NB4 (cell line): Measurements from ENCODE around the gene CCDC9B.

Source experiments
- DNase-seq: peaks from one replicate; pipeline ENCODE4 v3.0.0; 2010; ENCODE audit warnings: low read depth
- H3K4me3 ChIP-seq: one replicate; pipeline ENCODE4 v1.5.1; 2011; ENCODE audit warnings: mild to moderate bottlenecking, low read depth, low read length, moderate library complexity
- MYC ChIP-seq: IDR thresholded peaks from 2 replicates; pipeline ENCODE4 v1.6.1; 2011; ENCODE audit warnings: low read depth, low read length
- POLR2A ChIP-seq: IDR thresholded peaks from 2 replicates; pipeline ENCODE4 v1.6.1; 2011; ENCODE audit warnings: mild to moderate bottlenecking; ENCODE audit not compliant: insufficient read length; ENCODE audit errors: extremely low read depth
- TF ChIP-seq, protein P1 (sequence below): IDR thresholded peaks from one replicate; pipeline ENCODE4 v1.5.1; 2012; ENCODE audit warnings: low read depth, low read length
- TF ChIP-seq, protein P2 (sequence below): IDR thresholded peaks from 2 replicates; pipeline ENCODE4 v1.6.1; 2011; ENCODE audit warnings: low read depth, low read length

Gene CCDC9B

DNA sequence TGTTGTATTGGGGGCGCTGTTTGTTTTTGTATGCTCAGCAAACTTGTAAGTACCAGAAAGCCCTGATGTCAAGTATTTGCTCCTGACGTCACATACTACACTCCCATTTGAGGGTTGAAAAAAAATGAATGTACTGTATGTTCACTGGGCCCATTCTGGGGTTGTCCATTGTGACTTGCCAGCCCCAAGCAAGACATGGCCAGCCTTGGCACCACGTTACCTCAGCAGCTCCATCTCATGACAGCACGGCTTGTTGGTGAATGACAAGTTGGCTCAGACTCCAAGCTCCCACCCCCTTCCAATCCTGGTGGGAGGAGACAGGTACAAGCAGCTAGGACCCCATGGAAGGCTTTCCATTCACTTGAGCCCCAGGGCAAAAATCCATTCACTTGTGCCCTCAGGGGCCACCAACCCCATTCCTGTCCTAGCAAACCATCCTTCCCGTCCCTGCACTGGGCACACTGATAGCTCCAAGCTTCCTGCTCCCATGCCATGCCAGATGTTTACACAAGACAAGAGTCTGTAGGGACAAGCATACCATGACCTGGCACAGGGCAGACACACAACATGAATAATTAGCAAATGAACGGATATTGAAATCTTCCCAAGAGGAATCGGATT is 11.7 kb upstream of the CCDC9B start:
- no peak for DNase-seq
- H3K4me3 ChIP-seq = no peak overlapping the region
- TF ChIP-seq, protein P1, sequence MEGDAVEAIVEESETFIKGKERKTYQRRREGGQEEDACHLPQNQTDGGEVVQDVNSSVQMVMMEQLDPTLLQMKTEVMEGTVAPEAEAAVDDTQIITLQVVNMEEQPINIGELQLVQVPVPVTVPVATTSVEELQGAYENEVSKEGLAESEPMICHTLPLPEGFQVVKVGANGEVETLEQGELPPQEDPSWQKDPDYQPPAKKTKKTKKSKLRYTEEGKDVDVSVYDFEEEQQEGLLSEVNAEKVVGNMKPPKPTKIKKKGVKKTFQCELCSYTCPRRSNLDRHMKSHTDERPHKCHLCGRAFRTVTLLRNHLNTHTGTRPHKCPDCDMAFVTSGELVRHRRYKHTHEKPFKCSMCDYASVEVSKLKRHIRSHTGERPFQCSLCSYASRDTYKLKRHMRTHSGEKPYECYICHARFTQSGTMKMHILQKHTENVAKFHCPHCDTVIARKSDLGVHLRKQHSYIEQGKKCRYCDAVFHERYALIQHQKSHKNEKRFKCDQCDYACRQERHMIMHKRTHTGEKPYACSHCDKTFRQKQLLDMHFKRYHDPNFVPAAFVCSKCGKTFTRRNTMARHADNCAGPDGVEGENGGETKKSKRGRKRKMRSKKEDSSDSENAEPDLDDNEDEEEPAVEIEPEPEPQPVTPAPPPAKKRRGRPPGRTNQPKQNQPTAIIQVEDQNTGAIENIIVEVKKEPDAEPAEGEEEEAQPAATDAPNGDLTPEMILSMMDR = no peak
- TF ChIP-seq MYC (no peak), POLR2A (no peak)
- TF ChIP-seq, protein P2, sequence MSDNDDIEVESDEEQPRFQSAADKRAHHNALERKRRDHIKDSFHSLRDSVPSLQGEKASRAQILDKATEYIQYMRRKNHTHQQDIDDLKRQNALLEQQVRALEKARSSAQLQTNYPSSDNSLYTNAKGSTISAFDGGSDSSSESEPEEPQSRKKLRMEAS = no peak

DNA sequence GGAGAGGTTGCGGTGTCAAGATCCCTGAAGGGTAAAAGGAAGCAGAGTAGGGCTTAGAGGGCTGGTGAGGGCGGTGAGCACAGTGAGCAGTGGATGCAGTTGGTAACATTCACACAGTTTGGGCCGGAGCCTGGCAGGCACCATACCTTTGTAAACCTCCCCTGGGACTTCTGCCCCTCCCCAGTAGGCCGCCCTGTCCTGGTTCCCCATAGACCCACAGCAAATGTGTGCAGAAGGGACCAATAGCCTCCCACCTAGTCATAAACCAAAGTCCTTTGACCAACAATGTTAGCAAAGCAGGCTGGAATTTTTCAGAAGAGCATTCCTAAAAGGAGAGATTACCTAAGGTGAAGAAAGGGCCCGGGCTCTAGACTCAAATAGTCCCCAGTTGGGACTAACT is 8.4 kb upstream of the CCDC9B start:
- H3K4me3 ChIP-seq = no peak overlapping the region
- TF ChIP-seq POLR2A = no peak
- TF ChIP-seq, protein P1 = no peak
- no peak for TF ChIP-seq MYC
- TF ChIP-seq, protein P2 = no peak
- DNase-seq = no peak

DNA sequence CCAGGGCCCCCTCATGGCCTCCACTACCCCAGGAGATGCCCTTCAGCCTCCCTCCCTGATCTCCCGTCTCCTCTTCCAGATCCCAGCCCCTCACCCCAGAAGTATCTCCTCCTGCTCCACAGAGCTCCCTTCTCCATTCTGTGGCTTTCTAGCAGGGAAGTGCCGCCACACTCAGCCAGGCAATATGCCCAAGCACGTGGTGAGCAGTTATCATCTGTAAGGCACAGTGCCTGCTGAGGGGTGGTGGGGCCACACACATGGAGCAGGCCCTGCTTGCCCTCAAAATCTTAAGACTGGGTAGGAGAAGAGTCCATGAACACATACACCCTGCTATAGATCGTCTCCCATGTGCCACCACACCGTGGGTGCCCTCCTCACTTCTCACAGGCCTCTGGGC is 7.7 kb upstream of the CCDC9B start:
- TF ChIP-seq MYC (no peak), POLR2A (no peak)
- TF ChIP-seq, protein P2 = no peak
- TF ChIP-seq, protein P1 = no peak
- no peak overlapping the region for H3K4me3 ChIP-seq
- no peak for DNase-seq

DNA sequence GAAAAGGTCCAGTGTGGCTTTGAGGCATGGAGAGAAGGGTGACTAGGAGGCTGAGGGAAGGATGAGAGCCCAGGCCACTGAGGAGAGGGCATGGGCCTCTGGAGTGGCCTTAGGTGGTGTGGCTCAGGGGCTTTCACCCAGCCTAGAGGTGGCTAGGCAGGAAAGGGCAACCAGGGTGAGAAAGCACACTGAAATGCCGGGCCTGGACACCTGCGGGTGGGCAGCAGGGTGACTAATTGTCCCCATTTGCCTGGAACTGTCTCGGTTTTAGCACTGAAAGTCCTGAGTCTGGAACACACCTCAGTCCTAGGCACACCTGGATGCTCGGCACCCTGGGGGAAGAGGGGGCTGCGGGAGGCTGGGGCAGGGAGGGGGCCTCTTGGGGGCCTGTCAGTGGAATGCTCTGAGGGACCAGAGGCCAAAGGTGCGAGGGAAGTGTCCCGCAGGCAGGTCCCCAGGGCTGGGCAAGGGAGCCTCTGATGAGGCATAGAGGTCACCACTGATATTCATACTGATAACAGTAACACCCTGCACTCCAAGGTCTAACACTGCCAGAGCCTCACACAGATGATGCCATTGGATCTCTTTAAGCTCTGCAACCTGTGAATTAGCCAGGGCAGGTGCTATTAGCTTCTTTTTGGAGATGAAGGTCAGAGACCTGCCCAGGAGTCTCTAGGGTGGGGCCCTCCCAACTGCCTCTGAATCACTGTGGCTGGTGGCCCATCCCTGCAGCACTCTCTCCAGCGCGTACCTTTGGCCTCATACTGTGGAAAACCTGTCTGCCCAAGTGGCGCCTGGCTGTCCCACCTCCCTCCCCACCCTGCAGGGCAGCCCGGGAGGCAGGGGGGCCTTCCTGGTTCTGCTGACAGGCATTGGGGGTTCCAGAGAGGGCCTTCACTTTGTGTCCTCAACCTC is 7.1 kb upstream of the CCDC9B start:
- no peak for DNase-seq
- TF ChIP-seq, protein P2 = no peak
- TF ChIP-seq, protein P1 = no peak
- no peak for TF ChIP-seq MYC
- TF ChIP-seq POLR2A = no peak
- no peak overlapping the region for H3K4me3 ChIP-seq

DNA sequence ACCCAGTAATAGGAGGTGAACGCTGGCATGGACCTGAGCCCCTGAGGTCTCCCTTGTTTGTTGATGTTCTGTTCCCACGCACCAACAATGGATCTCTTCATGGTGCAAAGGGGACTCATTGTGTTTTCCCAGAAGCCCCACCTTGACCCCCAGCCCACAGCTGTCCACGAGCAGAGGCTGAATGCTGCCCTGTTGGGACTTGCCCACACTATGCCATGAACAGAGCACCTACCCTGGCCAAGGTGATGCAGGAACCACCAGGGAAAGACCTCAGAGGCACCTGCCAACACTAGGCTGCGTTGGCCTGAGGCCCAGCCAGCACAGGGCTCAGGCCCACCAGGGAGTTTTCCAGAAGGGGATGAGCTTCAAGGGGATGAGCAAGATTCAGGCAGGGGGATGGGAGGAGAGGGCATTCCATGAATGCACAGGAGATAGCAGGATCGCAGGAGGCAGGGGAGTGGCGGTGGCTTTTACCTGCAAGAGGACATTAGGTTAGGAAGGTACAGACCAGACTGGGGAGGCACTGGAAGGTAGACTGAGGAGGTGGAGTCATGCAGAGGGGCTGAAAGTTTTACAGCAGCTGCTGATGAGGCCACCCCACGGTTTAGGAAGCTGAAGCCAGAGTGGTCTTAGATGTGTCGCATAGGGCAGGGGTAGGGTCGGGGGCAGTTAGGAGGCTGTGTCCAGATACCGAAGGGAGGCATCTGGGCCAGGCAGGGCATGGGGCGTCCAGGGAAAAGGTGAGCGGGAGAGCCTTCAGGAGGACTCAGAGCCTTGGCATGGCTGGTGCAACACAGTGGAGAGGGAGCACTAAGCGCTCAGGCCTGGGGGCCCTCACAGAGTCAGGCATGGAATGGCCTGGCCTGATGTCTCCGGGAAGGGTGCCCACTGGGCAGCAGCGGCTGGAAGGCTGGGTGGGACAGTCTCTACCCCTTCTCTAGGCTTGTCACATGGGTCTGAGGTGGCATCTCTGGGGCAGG is 6.1 kb upstream of the CCDC9B start:
- no peak overlapping the region for H3K4me3 ChIP-seq
- TF ChIP-seq, protein P2 = no peak
- TF ChIP-seq, protein P1 = no peak
- TF ChIP-seq POLR2A (no peak), MYC (no peak)
- DNase-seq = no peak
